HepG2 (cell line): Measurements from ENCODE around the gene GATM. TPM values are rescaled to one million over a fixed set of nuclear protein-coding genes. Genes with fewer than 3 reads are reported as not detected.

Experiments used
- CBFB ChIP-seq: sonication (generic); formaldehyde crosslinking; IDR thresholded peaks from 2 replicates; pipeline ENCODE4 v1.4.0; 2020; ENCODE audit warnings: missing genetic modification reagents
- CREM ChIP-seq, 2 experiments: sonication (generic) in 1 of 2; formaldehyde crosslinking in 1 of 2; IDR thresholded peaks; 2 replicates each; pipeline versions ENCODE4 v1.4.0 to v1.6.1; 2016 to 2020; ENCODE audit warnings: antibody characterized with exemption in 1 of 2, mild to moderate bottlenecking in 1 of 2, missing genetic modification reagents in 1 of 2
- EP300 ChIP-seq, 3 experiments: sonication (generic) in 1 of 3; formaldehyde crosslinking in 1 of 3; IDR thresholded peaks; 2 replicates each; pipeline versions ENCODE4 v1.5.1 to v1.6.1; 2011 to 2020; ENCODE audit warnings: low read depth in 2 of 3, low read length in 2 of 3, borderline replicate concordance in 1 of 3, improper control_type of control experiment in 1 of 3, mild to moderate bottlenecking in 1 of 3, missing genetic modification reagents in 1 of 3, moderate library complexity in 1 of 3
- FOSL2 ChIP-seq: sonication (generic); formaldehyde crosslinking; IDR thresholded peaks from 2 replicates; pipeline ENCODE4 v1.4.0; 2020; ENCODE audit warnings: missing genetic modification reagents
- FOXA3 ChIP-seq: IDR thresholded peaks from 2 replicates; pipeline ENCODE4 v1.6.1; 2016; ENCODE audit warnings: missing genetic modification reagents, missing compliant biosample characterization
- GATAD2A ChIP-seq: IDR thresholded peaks from 2 replicates; pipeline ENCODE4 v1.6.1; 2016
- GFI1 ChIP-seq: sonication (generic); formaldehyde crosslinking; IDR thresholded peaks from 2 replicates; pipeline ENCODE4 v1.5.0; 2020; ENCODE audit warnings: missing genetic modification reagents, mild to moderate bottlenecking, borderline replicate concordance
- HDAC2 ChIP-seq: sonication (generic); formaldehyde crosslinking; IDR thresholded peaks from 2 replicates; pipeline ENCODE4 v1.4.0; 2020; ENCODE audit warnings: missing genetic modification reagents
- HNF4A ChIP-seq: sonication (generic); formaldehyde crosslinking; IDR thresholded peaks from 2 replicates; pipeline ENCODE4 v1.4.0; 2020; ENCODE audit warnings: missing genetic modification reagents
- HOXA3 ChIP-seq: sonication (generic); formaldehyde crosslinking; IDR thresholded peaks from 2 replicates; pipeline ENCODE4 v1.5.0; 2020; ENCODE audit warnings: missing genetic modification reagents
- MED1 ChIP-seq: sonication (generic); formaldehyde crosslinking; IDR thresholded peaks from 2 replicates; pipeline ENCODE4 v1.4.0; 2020; ENCODE audit warnings: missing genetic modification reagents
- NFE2L1 ChIP-seq: sonication (generic); formaldehyde crosslinking; IDR thresholded peaks from 2 replicates; pipeline ENCODE4 v1.4.0; 2020; ENCODE audit warnings: missing genetic modification reagents, mild to moderate bottlenecking, borderline replicate concordance
- NFIC ChIP-seq: IDR thresholded peaks from 2 replicates; pipeline ENCODE4 v1.6.1; 2012; ENCODE audit warnings: mild to moderate bottlenecking, low read length, inconsistent platforms
- NR2F2 ChIP-seq: IDR thresholded peaks from 2 replicates; pipeline ENCODE4 v1.6.1; 2012; ENCODE audit warnings: low read depth, inconsistent platforms, borderline replicate concordance
- RARA ChIP-seq: IDR thresholded peaks from 2 replicates; pipeline ENCODE4 v1.6.1; 2016; ENCODE audit warnings: missing genetic modification reagents, missing compliant biosample characterization
- RCOR2 ChIP-seq: IDR thresholded peaks from 2 replicates; pipeline ENCODE4 v1.6.1; 2016; ENCODE audit warnings: missing biosample characterization, missing genetic modification reagents
- SOX6 ChIP-seq, 2 experiments: fragments of 450-650 bp in 1 of 2; sonication (generic) in 1 of 2; formaldehyde crosslinking in 1 of 2; IDR thresholded peaks; 2 replicates each; pipeline versions ENCODE4 v1.4.0 to v1.6.1; 2017 to 2020; ENCODE audit warnings: antibody characterized with exemption in 1 of 2, mild to moderate bottlenecking in 1 of 2, missing genetic modification reagents in 1 of 2
- ZNF12 ChIP-seq: sonication (generic); formaldehyde crosslinking; IDR thresholded peaks from 2 replicates; pipeline ENCODE4 v1.5.0; 2020; ENCODE audit warnings: missing genetic modification reagents
- ZNF44 ChIP-seq: sonication (generic); formaldehyde crosslinking; IDR thresholded peaks from 2 replicates; pipeline ENCODE4 v1.5.1; 2020; ENCODE audit warnings: mild to moderate bottlenecking, missing genetic modification reagents
- polyA plus RNA-seq, 8 experiments: library from polyadenylated mRNA; depleted of rRNA in 3 of 8; stranded (reverse) in 7 of 8; unstranded in 1 of 8; fragments of >200 nt; fragmentation: Illumina TruSeq in 4 of 8; extraction: Trizol in 4 of 8; gene quantifications; 2 replicates each; pipeline versions ENCODE4 v1.2.1 to v1.2.3, GENCODE V29; 2011 to 2016; ENCODE audit warnings: low read depth in 4 of 8, missing spikeins in 1 of 8, mixed read lengths in 1 of 8; ENCODE audit not compliant: insufficient read depth in 1 of 8
- total RNA-seq, 5 experiments: library from RNA; depleted of rRNA; stranded (reverse); fragments of >200 nt; fragmentation: Illumina TruSeq; extraction: Trizol; gene quantifications; 2 replicates each; pipeline ENCODE4 v1.2.3, GENCODE V29; 2016; ENCODE audit warnings: low read depth in 1 of 5
- TF ChIP-seq, protein P1 (sequence below): sonication (generic); formaldehyde crosslinking; conservative IDR thresholded peaks from 2 replicates; pipeline ENCODE4 v1.4.0; 2020; ENCODE audit warnings: missing genetic modification reagents
- TF ChIP-seq, protein P2 (sequence below): sonication (generic); formaldehyde crosslinking; IDR thresholded peaks from 2 replicates; pipeline ENCODE4 v1.5.0; 2020; ENCODE audit warnings: mild to moderate bottlenecking, missing genetic modification reagents, moderate library complexity
- TF ChIP-seq, protein P3 (sequence below), 2 experiments: fragments of 450-650 bp in 1 of 2; sonication (generic) in 1 of 2; formaldehyde crosslinking; IDR thresholded peaks; 2 replicates each; pipeline versions ENCODE4 v1.5.0 to v1.8.0; 2020 to 2022; ENCODE audit warnings: mild to moderate bottlenecking in 1 of 2, missing genetic modification reagents in 1 of 2

GATM gene
- total and polyA plus RNA-seq, 2 of the 13 experiments (the other 11 are each of a cell fraction or from before 2014, with no cell fraction given), result 2.1 to 16.8 TPM

DNA sequence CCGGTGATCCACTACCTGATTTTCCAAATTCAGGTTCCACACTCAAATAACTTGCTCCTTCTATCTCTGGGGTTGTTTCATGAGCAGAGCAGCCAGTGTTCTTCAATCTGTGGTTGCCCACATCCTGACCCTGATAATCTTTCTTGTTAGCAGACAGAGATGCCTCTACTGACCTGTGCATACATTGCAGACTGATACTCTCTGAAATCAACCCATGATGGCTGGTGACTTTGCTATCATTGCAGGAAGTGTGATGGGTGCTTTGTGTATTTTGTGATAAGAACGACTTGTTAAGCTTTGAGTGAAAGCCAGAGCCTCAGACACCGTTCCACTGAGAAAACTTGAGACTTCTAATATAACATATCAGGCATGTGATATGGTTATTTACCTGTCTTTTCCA, 39.9 kb downstream of the GATM start (continued):
- TF ChIP-seq, protein P1, sequence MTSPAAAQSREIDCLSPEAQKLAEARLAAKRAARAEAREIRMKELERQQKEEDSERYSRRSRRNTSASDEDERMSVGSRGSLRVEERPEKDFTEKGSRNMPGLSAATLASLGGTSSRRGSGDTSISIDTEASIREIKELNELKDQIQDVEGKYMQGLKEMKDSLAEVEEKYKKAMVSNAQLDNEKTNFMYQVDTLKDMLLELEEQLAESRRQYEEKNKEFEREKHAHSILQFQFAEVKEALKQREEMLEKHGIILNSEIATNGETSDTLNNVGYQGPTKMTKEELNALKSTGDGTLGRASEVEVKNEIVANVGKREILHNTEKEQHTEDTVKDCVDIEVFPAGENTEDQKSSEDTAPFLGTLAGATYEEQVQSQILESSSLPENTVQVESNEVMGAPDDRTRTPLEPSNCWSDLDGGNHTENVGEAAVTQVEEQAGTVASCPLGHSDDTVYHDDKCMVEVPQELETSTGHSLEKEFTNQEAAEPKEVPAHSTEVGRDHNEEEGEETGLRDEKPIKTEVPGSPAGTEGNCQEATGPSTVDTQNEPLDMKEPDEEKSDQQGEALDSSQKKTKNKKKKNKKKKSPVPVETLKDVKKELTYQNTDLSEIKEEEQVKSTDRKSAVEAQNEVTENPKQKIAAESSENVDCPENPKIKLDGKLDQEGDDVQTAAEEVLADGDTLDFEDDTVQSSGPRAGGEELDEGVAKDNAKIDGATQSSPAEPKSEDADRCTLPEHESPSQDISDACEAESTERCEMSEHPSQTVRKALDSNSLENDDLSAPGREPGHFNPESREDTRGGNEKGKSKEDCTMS (CRISPR knock-in tag), result no peak
- TF ChIP-seq SOX6 (IDR thresholded peaks at IDR 0.05) (no peak), SOX6 (CRISPR knock-in tag; IDR thresholded peaks at IDR 0.05) (peak; percentile 34), ZNF44 (no peak), CBFB (peak; percentile 64), NR2F2 (peak; percentile 47; the same call in 1 of the 2 replicates), GFI1 (CRISPR knock-in tag) (peak; percentile 42; the same call in 1 of the 2 replicates), FOSL2 (0 out of 2 replicates have a peak, but pooled peaks have one; percentile 8), HOXA3 (CRISPR knock-in tag) (0 out of 2 replicates have a peak, but pooled peaks have one; percentile 33), HNF4A (CRISPR knock-in tag) (0 out of 2 replicates have a peak, but pooled peaks have one; percentile 47), FOXA3 (peak; percentile 45; the same call in 1 of the 2 replicates), MED1 (0 out of 2 replicates have a peak, but pooled peaks have one; percentile 36), GATAD2A (0 out of 2 replicates have a peak, but pooled peaks have one; percentile 21), RARA (CRISPR knock-in tag) (peak; percentile 51), NFIC (0 out of 2 replicates have a peak, but pooled peaks have one; percentile 27), EP300 (IDR thresholded peaks at IDR 0.05; ENCODE audit: low read depth in 2 of 2, low read length in 2 of 2) (peak in 1 of 2 experiments; percentile 64; a peak in 1 of 4 replicates), EP300 (CRISPR knock-in tag; IDR thresholded peaks at IDR 0.05; ENCODE audit: borderline replicate concordance) (0 out of 2 replicates have a peak, but pooled peaks have one; percentile 17), CREM (IDR thresholded peaks at IDR 0.05) (peak; percentile 21; the same call in 1 of the 2 replicates), CREM (CRISPR knock-in tag; IDR thresholded peaks at IDR 0.05) (no peak), NFE2L1 (no peak), RCOR2 (CRISPR knock-in tag) (0 out of 2 replicates have a peak, but pooled peaks have one; percentile 33), HDAC2 (CRISPR knock-in tag) (0 out of 2 replicates have a peak, but pooled peaks have one; percentile 36), ZNF12 (CRISPR knock-in tag) (peak; percentile 82)
- TF ChIP-seq, protein P2, sequence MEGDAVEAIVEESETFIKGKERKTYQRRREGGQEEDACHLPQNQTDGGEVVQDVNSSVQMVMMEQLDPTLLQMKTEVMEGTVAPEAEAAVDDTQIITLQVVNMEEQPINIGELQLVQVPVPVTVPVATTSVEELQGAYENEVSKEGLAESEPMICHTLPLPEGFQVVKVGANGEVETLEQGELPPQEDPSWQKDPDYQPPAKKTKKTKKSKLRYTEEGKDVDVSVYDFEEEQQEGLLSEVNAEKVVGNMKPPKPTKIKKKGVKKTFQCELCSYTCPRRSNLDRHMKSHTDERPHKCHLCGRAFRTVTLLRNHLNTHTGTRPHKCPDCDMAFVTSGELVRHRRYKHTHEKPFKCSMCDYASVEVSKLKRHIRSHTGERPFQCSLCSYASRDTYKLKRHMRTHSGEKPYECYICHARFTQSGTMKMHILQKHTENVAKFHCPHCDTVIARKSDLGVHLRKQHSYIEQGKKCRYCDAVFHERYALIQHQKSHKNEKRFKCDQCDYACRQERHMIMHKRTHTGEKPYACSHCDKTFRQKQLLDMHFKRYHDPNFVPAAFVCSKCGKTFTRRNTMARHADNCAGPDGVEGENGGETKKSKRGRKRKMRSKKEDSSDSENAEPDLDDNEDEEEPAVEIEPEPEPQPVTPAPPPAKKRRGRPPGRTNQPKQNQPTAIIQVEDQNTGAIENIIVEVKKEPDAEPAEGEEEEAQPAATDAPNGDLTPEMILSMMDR, result no peak
- TF ChIP-seq, protein P3, sequence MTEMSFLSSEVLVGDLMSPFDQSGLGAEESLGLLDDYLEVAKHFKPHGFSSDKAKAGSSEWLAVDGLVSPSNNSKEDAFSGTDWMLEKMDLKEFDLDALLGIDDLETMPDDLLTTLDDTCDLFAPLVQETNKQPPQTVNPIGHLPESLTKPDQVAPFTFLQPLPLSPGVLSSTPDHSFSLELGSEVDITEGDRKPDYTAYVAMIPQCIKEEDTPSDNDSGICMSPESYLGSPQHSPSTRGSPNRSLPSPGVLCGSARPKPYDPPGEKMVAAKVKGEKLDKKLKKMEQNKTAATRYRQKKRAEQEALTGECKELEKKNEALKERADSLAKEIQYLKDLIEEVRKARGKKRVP (CRISPR knock-in tag; IDR thresholded peaks at IDR 0.05), result no peak
